ENCODE data around the gene TNPO2.
"Not testable (repeated sequence)": the region's sequence is repeated elsewhere in the genome, so short reads cannot be mapped to it uniquely, and the experiment has no call there.

- not testable (repeated sequence) for TF ChIP-seq CTCF (conservative IDR thresholded peaks at IDR 0.05; ENCODE audit: low read length); EZH2phosphoT487 (IDR thresholded peaks at IDR 0.05; ENCODE audit: borderline replicate concordance)
Measured at GRCh38 chr19:12713304-12713703, 10.4 kb downstream of the TNPO2 start.
